ENCODE measurements around the gene MORN2.

MORN2 gene

DNA sequence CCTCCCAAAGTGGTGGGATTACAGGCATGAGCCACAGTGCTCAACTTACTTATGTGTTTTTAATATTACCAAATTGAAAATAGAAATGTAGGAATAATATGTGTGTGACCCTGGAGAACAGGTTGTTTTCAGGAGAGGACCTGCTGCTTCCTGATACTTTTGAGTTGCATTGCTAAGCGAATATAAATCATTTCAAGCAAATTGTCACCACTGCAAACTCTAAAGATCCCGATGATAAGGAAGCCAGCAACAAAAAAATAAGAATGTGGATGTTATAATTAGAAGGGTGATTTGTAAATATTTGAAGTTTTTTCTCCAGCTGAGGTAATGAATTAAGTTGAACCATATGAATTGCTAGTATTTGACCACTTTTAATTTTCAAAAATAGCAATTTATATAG is 54.8 kb downstream of the MORN2 start:
- POLR2A ChIA-PET, result no interaction called here
- Histone ChIP-seq H3K27me3 (replicated peaks in 2 of 5; ENCODE audit: control insufficient read depth in 4 of 5, insufficient read depth in 5 of 5, low read length in 4 of 5) (no peaks in the 10 kb centered on the region), H3K9me3 (ENCODE audit: control extremely low read depth in 1 of 5, control insufficient read depth in 4 of 5, insufficient read depth in 2 of 5, low read depth in 1 of 5, low read length in 4 of 5) (no peaks in the 10 kb centered on the region), H3K4me1 (ENCODE audit: control extremely low read depth in 1 of 4, control insufficient read depth in 4 of 4, insufficient read depth in 4 of 4, low read length in 3 of 4) (no peaks in the 10 kb centered on the region), H3K4me3 (ENCODE audit: control insufficient read depth in 1 of 7, extremely low read depth in 1 of 7, insufficient read depth in 4 of 7, low read depth in 2 of 7, low read length in 6 of 7) (no peak overlapping the region), H3K27ac (ENCODE audit: insufficient read depth in 1 of 2, low read depth in 1 of 2, low read length in 2 of 2, poor library complexity in 1 of 2, severe bottlenecking in 2 of 2) (no peak overlapping the region), H3K36me3 (ENCODE audit: control insufficient read depth in 4 of 4, insufficient read depth in 4 of 4, low read length in 3 of 4) (no peaks in the 10 kb centered on the region)
- CTCF ChIA-PET, result interaction anchor here (0.9 to 1.4 kb wide), 2 partner anchors 17 to 128 kb away, joined by 3 to 4 read pairs; no protein-coding TSS in a partner anchor
- no CpG with 5 or more reads among the region's 2 CpGs for WGBS (ENCODE audit: insufficient coverage)
- no peak for DNase-seq
